ENCODE measurements around the gene TMEM108. TPM values are rescaled to one million over a fixed set of nuclear protein-coding genes. Genes with fewer than 3 reads are reported as not detected.

Gene TMEM108
- total and polyA plus RNA-seq, 3 donors from 2014 or later: 13.9 to 44.3 (median 16.1) TPM

- intact Hi-C loops (cut with DNase I; ENCODE audit: low total_unique reads): no loop called here
- DNase-seq: no peak
- no peak overlapping the region for H3K4me3 ChIP-seq
- no peaks in the 10 kb centered on the region for H3K27me3 ChIP-seq
- H3K27ac ChIP-seq: no peak overlapping the region
- no peaks in the 10 kb centered on the region for H3K4me1 ChIP-seq
- no peaks in the 10 kb centered on the region for H3K36me3 ChIP-seq (ENCODE audit: low read depth, missing control alignments)
- TF ChIP-seq POLR2A (IDR thresholded peaks at IDR 0.05): no peak
- no peak for TF ChIP-seq CTCF (IDR thresholded peaks at IDR 0.05)
- no peaks in the 10 kb centered on the region for H3K9me3 ChIP-seq
- WGBS, 2 donors: 94 to 96% methylated on average over 2 of the region's 2 CpGs
These were observed 31.5 kb downstream of the TMEM108 start for GRCh38 chr3:133069556-133070286.

DNA sequence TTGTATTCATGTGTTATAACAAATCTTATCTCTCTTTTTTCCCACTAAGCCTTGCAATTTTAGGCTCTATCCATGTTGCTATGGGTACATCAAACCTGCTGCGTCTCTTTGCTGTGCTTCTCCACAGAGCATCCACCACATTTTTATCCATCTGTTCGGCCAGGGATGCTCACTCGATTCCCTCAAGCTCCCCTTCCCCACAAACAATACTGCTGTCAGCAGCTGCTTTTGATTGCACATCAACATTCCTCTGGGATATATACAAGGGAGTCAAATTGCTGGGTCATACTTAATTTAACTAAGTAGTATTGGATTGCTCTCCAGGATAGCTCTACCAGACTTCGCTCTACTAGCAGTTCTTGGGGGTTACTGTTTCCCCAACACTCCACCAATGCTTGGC is 36.8 kb downstream of the TMEM108 start:
- H3K36me3 ChIP-seq (ENCODE audit: low read depth, missing control alignments): no peaks in the 10 kb centered on the region
- no peak for DNase-seq
- TF ChIP-seq CTCF (IDR thresholded peaks at IDR 0.05) (no peak), POLR2A (IDR thresholded peaks at IDR 0.05) (no peak)
- no peaks in the 10 kb centered on the region for H3K4me1 ChIP-seq
- 92% methylated on average over 4 of the region's 4 CpGs for WGBS, 2 donors
- no peak overlapping the region for H3K4me3 ChIP-seq
- H3K27me3 ChIP-seq: no peaks in the 10 kb centered on the region
- no peak overlapping the region for H3K27ac ChIP-seq
- no peaks in the 10 kb centered on the region for H3K9me3 ChIP-seq
- intact Hi-C loops (cut with DNase I; ENCODE audit: low total_unique reads): no loop called here

GRCh38 chr3:133077688-133078087 is 39.5 kb downstream of the TMEM108 start:
- WGBS, 2 donors: 51 to 68% methylated on average over 3 of the region's 3 CpGs
- intact Hi-C loops (cut with DNase I; ENCODE audit: low total_unique reads): no loop called here
- TF ChIP-seq POLR2A (IDR thresholded peaks at IDR 0.05): no peak
- TF ChIP-seq CTCF (IDR thresholded peaks at IDR 0.05): no peak
- no peaks in the 10 kb centered on the region for H3K4me1 ChIP-seq
- no peak overlapping the region for H3K4me3 ChIP-seq
- H3K9me3 ChIP-seq: no peaks in the 10 kb centered on the region
- H3K27me3 ChIP-seq: no peaks in the 10 kb centered on the region
- H3K27ac ChIP-seq: no peak overlapping the region
- no peak for DNase-seq
- no peaks in the 10 kb centered on the region for H3K36me3 ChIP-seq (ENCODE audit: low read depth, missing control alignments)

DNA sequence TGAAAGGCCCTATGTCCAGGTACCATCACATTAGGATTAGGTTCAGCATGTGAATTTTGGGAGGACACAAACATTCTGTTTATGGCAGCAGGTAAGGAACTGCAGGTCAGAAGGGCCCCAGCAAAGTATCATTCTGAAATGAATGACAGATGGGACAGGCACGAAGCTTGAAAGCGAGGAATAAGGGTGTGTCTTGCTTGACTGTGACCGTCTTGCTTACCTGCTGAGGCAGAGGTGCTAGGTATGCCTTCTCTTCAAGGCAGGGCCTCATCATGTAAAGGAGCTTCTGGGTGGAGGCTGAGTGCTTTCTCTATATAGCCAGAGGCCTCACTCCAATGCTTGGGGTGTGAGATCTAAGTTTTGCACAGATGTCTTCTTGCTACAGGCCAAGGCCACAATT is 41.4 kb downstream of the TMEM108 start:
- no peak overlapping the region for H3K27ac ChIP-seq
- TF ChIP-seq POLR2A (IDR thresholded peaks at IDR 0.05) (no peak), CTCF (IDR thresholded peaks at IDR 0.05) (no peak)
- WGBS, 2 donors: 76 to 83% methylated on average over 3 of the region's 3 CpGs
- no peaks in the 10 kb centered on the region for H3K4me1 ChIP-seq
- H3K27me3 ChIP-seq: no peaks in the 10 kb centered on the region
- H3K36me3 ChIP-seq (ENCODE audit: low read depth, missing control alignments): no peaks in the 10 kb centered on the region
- intact Hi-C loops (cut with DNase I; ENCODE audit: low total_unique reads): no loop called here
- no peak for DNase-seq
- no peaks in the 10 kb centered on the region for H3K9me3 ChIP-seq
- H3K4me3 ChIP-seq: no peak overlapping the region

GRCh38 chr3:133081016-133081415 is 42.8 kb downstream of the TMEM108 start:
- H3K4me3 ChIP-seq: no peak overlapping the region
- WGBS, 2 donors: 87 to 92% methylated on average over 7 of the region's 7 CpGs
- no peak for TF ChIP-seq POLR2A (IDR thresholded peaks at IDR 0.05)
- no peak for TF ChIP-seq CTCF (IDR thresholded peaks at IDR 0.05)
- H3K4me1 ChIP-seq: no peaks in the 10 kb centered on the region
- DNase-seq: no peak
- H3K36me3 ChIP-seq (ENCODE audit: low read depth, missing control alignments): no peaks in the 10 kb centered on the region
- H3K27ac ChIP-seq: no peak overlapping the region
- H3K27me3 ChIP-seq: no peaks in the 10 kb centered on the region
- H3K9me3 ChIP-seq: no peaks in the 10 kb centered on the region
- intact Hi-C loops (cut with DNase I; ENCODE audit: low total_unique reads): no loop called here
